A549 (cell line): ENCODE data around the gene ANKEF1. TPM values are rescaled to one million over a fixed set of nuclear protein-coding genes. Genes with fewer than 3 reads are reported as not detected.
A peak's percentile ranks its signal among the peaks of the same experiment; 100 is the strongest.

Experiments
- ATAC-seq, 2 experiments: fragments of 200-7000 bp in 1 of 2; fragments of >200 bp in 1 of 2; cut with Nextera tagmentation in 1 of 2; cut with Tn5 transposase in 1 of 2; 3 replicates each; pipeline versions ENCODE4 v1.8.0 to v1.9.1; 2018 to 2020; ENCODE audit warnings: mild to moderate bottlenecking in 1 of 2, moderate library complexity in 1 of 2
- CTCF ChIA-PET: fragments of 300-600 bp; sonication (Branson Sonifier 250); formaldehyde crosslinking; extraction: SDS; loops from one replicate; lab custom pipeline; 2021; ENCODE audit warnings: antibody characterized with exemption, inconsistent platforms; lab: Yijun Ruan, JAX
- POLR2A ChIA-PET: fragments of 350-600 bp; formaldehyde crosslinking; extraction: SDS; loops from one replicate; lab custom pipeline; 2021; ENCODE audit warnings: antibody characterized with exemption, inconsistent platforms; lab: Yijun Ruan, JAX
- DNase-seq, 2 experiments: peaks; one replicate each; pipeline versions ENCODE4 v3.0.0 to v3.0.0-alpha.2; 2011 to 2016; ENCODE audit warnings: low read depth in 1 of 2, low spot score in 1 of 2
- FAIRE-seq: peaks from 2 replicates; lab custom pipeline; 2011; peaks lifted over from hg19 to GRCh38; lab: Jason Lieb, UNC
- H3K27ac ChIP-seq, 2 experiments: fragments of >200 bp; sonication (Bioruptor Twin); formaldehyde crosslinking; 3 replicates each; pipeline ENCODE4 v1.5.1; 2016 to 2017
- H3K4me1 ChIP-seq: fragments of >200 bp; sonication (Bioruptor Twin); formaldehyde crosslinking; 3 replicates; pipeline ENCODE4 v1.6.1; 2016
- H3K4me2 ChIP-seq: fragments of >200 bp; sonication (Bioruptor Twin); formaldehyde crosslinking; 3 replicates; pipeline ENCODE4 v1.6.1; 2016
- H3K4me3 ChIP-seq: fragments of >200 bp; sonication (Bioruptor Twin); formaldehyde crosslinking; 3 replicates; pipeline ENCODE4 v1.5.1; 2016
- H3K9me3 ChIP-seq: fragments of >200 bp; sonication (Bioruptor Twin); formaldehyde crosslinking; 3 replicates; pipeline ENCODE4 v1.6.1; 2016
- CBX8 ChIP-seq: fragments of 200-600 bp; sonication (generic); IDR thresholded peaks from 2 replicates; pipeline ENCODE4 v1.6.1; 2016
- CEBPB ChIP-seq, 2 experiments: fragments of >200 bp in 1 of 2; sonication (Bioruptor Twin) in 1 of 2; formaldehyde crosslinking in 1 of 2; IDR thresholded peaks; 2 replicates each; pipeline ENCODE4 v1.6.1; 2012 to 2016
- CHD2 ChIP-seq: fragments of 150-350 bp; IDR thresholded peaks from 2 replicates; pipeline ENCODE4 v1.6.1; 2014; ENCODE audit warnings: low read length; ENCODE audit not compliant: partially characterized antibody
- CTCF ChIP-seq: fragments of >200 bp; sonication (Bioruptor Twin); formaldehyde crosslinking; IDR thresholded peaks from 3 replicates; pipeline ENCODE4 v1.5.1; 2016
- ELK1 ChIP-seq: fragments of 150-350 bp; IDR thresholded peaks from 2 replicates; pipeline ENCODE4 v1.6.1; 2014; ENCODE audit warnings: low read depth, mild to moderate bottlenecking, low read length
- FOSB ChIP-seq: fragments of 250-450 bp; sonication (Bioruptor Pico); IDR thresholded peaks from 2 replicates; pipeline ENCODE4 v1.5.0; 2020; ENCODE audit warnings: mild to moderate bottlenecking, moderate library complexity
- FOSL2 ChIP-seq, 2 experiments: fragments of 450-650 bp in 1 of 2; fragments of >200 bp in 1 of 2; sonication (Bioruptor Twin) in 1 of 2; formaldehyde crosslinking; IDR thresholded peaks; 2 replicates each; pipeline versions ENCODE4 v1.5.0 to v1.6.1; 2016 to 2020; ENCODE audit warnings: mild to moderate bottlenecking in 1 of 2, moderate library complexity in 1 of 2
- FOXS1 ChIP-seq: fragments of 250-450 bp; sonication (Bioruptor Pico); IDR thresholded peaks from 2 replicates; pipeline ENCODE4 v1.5.0; 2020; ENCODE audit warnings: mild to moderate bottlenecking, moderate library complexity
- HDAC2 ChIP-seq: fragments of 200-600 bp; sonication (generic); IDR thresholded peaks from 2 replicates; pipeline ENCODE4 v1.6.1; 2016
- HOXA7 ChIP-seq: fragments of 250-450 bp; sonication (Bioruptor Pico); IDR thresholded peaks from 2 replicates; pipeline ENCODE4 v1.5.0; 2020; ENCODE audit warnings: mild to moderate bottlenecking, moderate library complexity
- MAFK ChIP-seq: fragments of 450-650 bp; IDR thresholded peaks from 2 replicates; pipeline ENCODE4 v1.6.1; 2014; ENCODE audit not compliant: partially characterized antibody
- MAX ChIP-seq: IDR thresholded peaks from 2 replicates; pipeline ENCODE4 v1.6.1; 2012
- NFE2L2 ChIP-seq: fragments of 150-350 bp; conservative IDR thresholded peaks from 2 replicates; pipeline ENCODE4 v1.6.1; 2014; ENCODE audit warnings: low read length
- POLR2A ChIP-seq: IDR thresholded peaks from 2 replicates; pipeline ENCODE4 v1.6.1; 2012; ENCODE audit warnings: mild to moderate bottlenecking, low read length
- RAD21 ChIP-seq, 2 experiments: fragments of >200 bp in 1 of 2; sonication (Bioruptor Twin) in 1 of 2; formaldehyde crosslinking in 1 of 2; IDR thresholded peaks in 1 of 2; conservative IDR thresholded peaks in 1 of 2; 2 replicates in 1 of 2; 3 replicates in 1 of 2; pipeline ENCODE4 v1.6.1; 2012 to 2018; ENCODE audit warnings: inconsistent platforms in 1 of 2
- RARB ChIP-seq: fragments of 250-450 bp; sonication (Bioruptor Pico); IDR thresholded peaks from 2 replicates; pipeline ENCODE4 v1.8.0; 2021; ENCODE audit warnings: mild to moderate bottlenecking, moderate library complexity
- SMC3 ChIP-seq: fragments of >200 bp; sonication (Bioruptor Twin); formaldehyde crosslinking; IDR thresholded peaks from 3 replicates; pipeline ENCODE4 v1.6.1; 2018; ENCODE audit warnings: inconsistent platforms
- TFCP2L1 ChIP-seq: fragments of 250-450 bp; sonication (Bioruptor Pico); IDR thresholded peaks from 2 replicates; pipeline ENCODE4 v1.5.0; 2021; ENCODE audit warnings: mild to moderate bottlenecking
- ZFP36 ChIP-seq: fragments of 450-650 bp; IDR thresholded peaks from 2 replicates; pipeline ENCODE4 v1.6.1; 2014; ENCODE audit warnings: borderline replicate concordance; ENCODE audit not compliant: partially characterized antibody
- ZNF302 ChIP-seq: fragments of 250-450 bp; sonication (Bioruptor Pico); IDR thresholded peaks from 2 replicates; pipeline ENCODE4 v1.9.0; 2021; ENCODE audit warnings: inconsistent platforms, mild to moderate bottlenecking, moderate library complexity
- WGBS: methylation state at CpG from one replicate; pipeline ENCODE4 v1.1.6; 2017; ENCODE audit errors: missing lambda C conversion rate; 5-methylcytosine and 5-hydroxymethylcytosine counted together
- polyA plus RNA-seq, 4 experiments: library from polyadenylated mRNA; depleted of rRNA in 3 of 4; stranded (reverse); fragments of >200 nt; fragmentation: RNase III in 1 of 4; extraction: RNeasy Plus Mini Kit Qiagen cat#74134 plus additional on column Dnase treatment in 1 of 4; gene quantifications; 2 replicates in 3 of 4; 3 replicates in 1 of 4; pipeline ENCODE4 v1.2.3, GENCODE V29; 2011 to 2017

The ANKEF1 gene
- polyA plus RNA-seq, 2 of the 4 experiments (the other 2 are of a cell fraction): 11.5 to 21.2 TPM

GRCh38 chr20:10093087-10093591, 58.4 kb downstream of the ANKEF1 start (continued):
- no peak for TF ChIP-seq CTCF
- TF ChIP-seq RAD21 (conservative IDR thresholded peaks at IDR 0.05 in 1 of 2, IDR thresholded peaks at IDR 0.05 in 1 of 2): peak; percentile 19 to 46; a peak in 3 of 5 replicates
- TF ChIP-seq ZNF302 (CRISPR knock-in tag): no peak
- TF ChIP-seq CEBPB (IDR thresholded peaks at IDR 0.05): peak in 1 of 2 experiments; percentile 67; a peak in 1 of 4 replicates
- peak; percentile 74 for TF ChIP-seq FOSL2 (IDR thresholded peaks at IDR 0.05)
- peak; percentile 82 for TF ChIP-seq FOSL2 (CRISPR knock-in tag; IDR thresholded peaks at IDR 0.05)
- TF ChIP-seq HDAC2: no peak
- TF ChIP-seq CBX8: no peak
- peak; percentile 66 for TF ChIP-seq ZFP36
- TF ChIP-seq TFCP2L1: no peak
- TF ChIP-seq MAX: peak; percentile 49
- TF ChIP-seq, all 56 proteins: peak for 14

GRCh38 chr20:10094566-10095173, 59.9 kb downstream of the ANKEF1 start:
- peak; percentile 54 for FAIRE-seq
- peaks cover 15% of the 10 kb centered on the region for H3K9me3 ChIP-seq
- no peak for ATAC-seq
- H3K4me2 ChIP-seq: no peak overlapping the region; the same call in 2 of the 3 replicates
- POLR2A ChIA-PET: interaction anchor here (0.6 to 1.3 kb wide), 4 partner anchors 44 to 340 kb away, joined by 3 read pairs; partner anchors contain the start of gene MKKS
- TF ChIP-seq MAFK (no peak), FOSB (CRISPR knock-in tag) (no peak), RAD21 (conservative IDR thresholded peaks at IDR 0.05 in 1 of 2, IDR thresholded peaks at IDR 0.05 in 1 of 2) (peak; percentile 39 to 50; a peak in 4 of 5 replicates), FOXS1 (CRISPR knock-in tag) (no peak), CHD2 (no peak), RARB (CRISPR knock-in tag) (no peak), HOXA7 (CRISPR knock-in tag) (no peak), SMC3 (peak; percentile 59), FOSL2 (IDR thresholded peaks at IDR 0.05) (no peak), FOSL2 (CRISPR knock-in tag; IDR thresholded peaks at IDR 0.05) (no peak), ELK1 (no peak), NFE2L2 (no peak), HDAC2 (no peak), TFCP2L1 (no peak), POLR2A (no peak), CTCF (peak; percentile 49; the same call in 2 of the 3 replicates)
- TF ChIP-seq, all 56 proteins: peak for 3
- DNase-seq: peak in 1 of 2 experiments; percentile 32
- Histone ChIP-seq H3K4me1 (peaks cover 43% of the 10 kb centered on the region), H3K4me3 (no peak overlapping the region), H3K27ac (peak overlapping the region; percentile 70 to 85; a peak in 5 of 6 replicates)
- CTCF ChIA-PET: interaction anchor here (0.5 to 13.4 kb wide), 17 partner anchors 11 to 365 kb away, joined by 3 to 358 read pairs (median 3); partner anchors contain the start of gene SNAP25
- WGBS: 88% methylated on average over 5 of the region's 5 CpGs
